ENCODE results near the gene EHHADH.

The EHHADH gene

GRCh38 chr3:185199671-185200070 lies 54.2 kb downstream of the EHHADH start:
- H3K4me3 ChIP-seq (replicated peaks; ENCODE audit: low read depth, low read length) = no peak overlapping the region
- no peak for TF ChIP-seq CTCF (IDR thresholded peaks at IDR 0.05; ENCODE audit: low read length, missing control alignments)
- no peak for DNase-seq (ENCODE audit: low read depth)

- H3K4me3 ChIP-seq (replicated peaks; ENCODE audit: low read depth, low read length) = no peak overlapping the region
- TF ChIP-seq CTCF (IDR thresholded peaks at IDR 0.05; ENCODE audit: low read length, missing control alignments) = no peak
- no peak for DNase-seq (ENCODE audit: low read depth)
These were observed 54.6 kb downstream of the EHHADH start for GRCh38 chr3:185199206-185199605.

DNA sequence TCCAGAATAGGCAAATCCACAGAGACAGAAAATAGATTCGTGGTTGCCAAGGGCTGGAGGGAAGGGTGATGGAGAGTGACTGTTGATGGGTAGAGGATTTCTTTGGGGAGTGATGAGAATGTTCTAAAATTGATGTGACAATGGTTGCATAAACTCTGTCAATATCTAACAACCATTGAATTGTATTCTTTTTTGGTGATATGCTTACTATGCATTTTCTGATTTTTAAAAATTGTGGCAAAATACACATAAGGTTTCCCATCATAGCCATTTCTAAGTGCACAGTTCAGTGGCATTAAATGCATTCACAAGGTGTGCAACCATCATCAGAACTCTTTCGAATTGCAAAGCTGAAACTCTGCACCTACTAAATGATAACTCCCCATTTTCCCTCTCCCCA lies 56.8 kb downstream of the EHHADH start:
- H3K4me3 ChIP-seq (replicated peaks; ENCODE audit: low read depth, low read length) = no peak overlapping the region
- DNase-seq (ENCODE audit: low read depth) = no peak
- no peak for TF ChIP-seq CTCF (IDR thresholded peaks at IDR 0.05; ENCODE audit: low read length, missing control alignments)

- no peak for TF ChIP-seq CTCF (IDR thresholded peaks at IDR 0.05; ENCODE audit: low read length, missing control alignments)
- DNase-seq (ENCODE audit: low read depth) = no peak
- no peak overlapping the region for H3K4me3 ChIP-seq (replicated peaks; ENCODE audit: low read depth, low read length)
These were observed 58.2 kb downstream of the EHHADH start for GRCh38 chr3:185195652-185196051.

DNA sequence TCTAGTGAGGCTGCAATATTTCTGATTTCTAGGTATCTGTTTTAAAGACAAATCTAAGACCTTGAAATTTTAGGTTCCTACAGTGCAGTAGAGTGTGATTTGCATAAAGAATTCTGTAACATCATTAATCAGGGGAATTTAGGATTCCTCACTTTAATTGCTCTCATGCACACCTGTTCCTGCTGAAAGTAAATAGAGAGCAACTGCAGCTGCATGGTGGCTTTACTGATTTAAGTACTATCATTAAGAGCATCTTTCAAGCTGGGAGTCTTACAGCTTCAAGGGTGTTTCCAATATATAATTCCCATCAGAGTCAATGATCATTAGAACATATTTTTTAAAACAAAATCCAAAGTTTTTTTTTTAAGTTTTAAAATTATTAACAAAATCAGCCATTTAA lies 65.0 kb downstream of the EHHADH start:
- no peak overlapping the region for H3K4me3 ChIP-seq (replicated peaks; ENCODE audit: low read depth, low read length)
- no peak for TF ChIP-seq CTCF (IDR thresholded peaks at IDR 0.05; ENCODE audit: low read length, missing control alignments)
- no peak for DNase-seq (ENCODE audit: low read depth)

DNA sequence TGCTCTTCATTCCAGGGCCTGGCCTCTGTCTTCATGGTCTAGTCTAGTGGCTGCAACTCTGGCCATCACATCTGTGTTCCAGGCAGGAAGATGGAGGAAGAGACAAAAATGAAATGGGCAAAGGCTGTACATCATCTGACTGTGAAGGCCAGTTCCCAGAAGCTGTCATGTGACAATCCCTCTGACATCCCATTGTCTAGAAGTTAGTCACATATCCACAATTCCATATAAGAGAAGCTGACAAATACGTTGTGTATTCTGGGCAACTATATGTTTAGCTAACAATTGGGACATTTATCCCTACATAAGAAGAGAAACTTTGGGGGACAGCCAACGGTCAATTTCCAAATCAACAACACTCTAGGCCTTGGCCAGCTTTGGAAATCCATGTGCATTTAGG lies 66.5 kb downstream of the EHHADH start:
- no peak for TF ChIP-seq CTCF (IDR thresholded peaks at IDR 0.05; ENCODE audit: low read length, missing control alignments)
- peak; percentile 4 for DNase-seq (ENCODE audit: low read depth)

DNA sequence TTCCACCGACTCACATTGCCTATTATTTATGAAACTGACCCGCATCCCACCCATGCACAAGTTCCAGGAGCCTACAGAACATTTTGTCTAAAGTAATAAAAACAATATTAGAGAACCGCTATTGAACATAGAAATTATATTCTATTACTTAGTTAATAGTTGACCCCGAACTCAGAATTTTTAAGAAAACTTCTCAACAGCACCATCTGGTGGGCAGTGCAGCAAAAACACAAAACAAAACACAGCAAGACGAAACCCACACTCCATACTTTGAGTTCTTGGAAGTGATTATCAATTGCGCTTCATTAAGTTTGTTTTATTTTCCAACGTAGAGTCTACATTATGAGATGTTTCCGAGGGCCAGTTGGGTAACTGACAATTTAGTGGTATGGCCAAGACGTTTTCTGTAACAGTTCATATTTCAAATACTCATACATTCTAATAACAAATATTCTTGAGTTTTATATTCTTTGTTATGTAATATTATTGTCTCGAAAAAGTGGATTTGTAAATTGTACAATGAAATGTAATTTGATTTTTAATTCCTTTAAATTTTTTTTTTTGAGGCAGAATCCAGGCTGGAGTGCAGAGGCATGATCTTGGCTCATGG lies 77.0 kb downstream of the EHHADH start:
- TF ChIP-seq CTCF (IDR thresholded peaks at IDR 0.05; ENCODE audit: low read length, missing control alignments) = peak; percentile 70
- no peak overlapping the region for H3K4me3 ChIP-seq (replicated peaks; ENCODE audit: low read depth, low read length)
- DNase-seq (ENCODE audit: low read depth) = peak; percentile 62

More for the DNA sequence above, 66.5 kb downstream of the EHHADH start:
- H3K4me3 ChIP-seq (replicated peaks; ENCODE audit: low read depth, low read length) = no peak overlapping the region
